ENCODE results near the gene CLHC1.
"Not testable (repeated sequence)": the region's sequence is repeated elsewhere in the genome, so short reads cannot be mapped to it uniquely, and the experiment has no call there.

Gene CLHC1

GRCh38 chr2:55137024-55137958 lies 94.8 kb downstream of the CLHC1 start:
- no peak for DNase-seq (ENCODE audit: extremely low read depth in 1 of 2, low read depth in 1 of 2)

DNA sequence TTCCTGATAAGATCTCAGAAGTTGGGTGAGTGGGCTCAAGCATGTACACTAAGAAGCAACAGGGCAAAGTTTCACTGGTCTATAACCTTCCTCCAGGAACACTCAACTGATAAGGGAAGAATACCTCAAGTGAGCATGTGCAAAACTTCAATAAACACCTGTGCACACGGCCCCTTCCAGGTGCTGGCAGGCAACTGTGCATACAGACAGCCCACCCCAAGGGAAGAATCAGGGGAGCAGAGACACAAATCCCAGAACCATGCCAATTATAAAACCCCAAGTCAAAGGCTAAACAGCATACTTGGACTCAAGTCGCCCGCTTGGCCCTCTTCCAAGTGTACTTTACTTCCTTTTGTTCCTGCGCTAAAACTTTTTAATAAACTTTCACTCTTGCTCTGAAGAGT lies 96.0 kb downstream of the CLHC1 start:
- DNase-seq (ENCODE audit: extremely low read depth in 1 of 2, low read depth in 1 of 2) = no peak

- no peak for DNase-seq (ENCODE audit: extremely low read depth in 1 of 2, low read depth in 1 of 2)
Measured at GRCh38 chr2:55135491-55135890, 96.6 kb downstream of the CLHC1 start.

GRCh38 chr2:55134316-55134706 lies 97.8 kb downstream of the CLHC1 start:
- DNase-seq (ENCODE audit: extremely low read depth in 1 of 2, low read depth in 1 of 2) = no peak

GRCh38 chr2:55133467-55134315 lies 98.4 kb downstream of the CLHC1 start:
- peak in 1 of 2 donors; percentile 10 for DNase-seq (ENCODE audit: extremely low read depth in 1 of 2, low read depth in 1 of 2)

DNA sequence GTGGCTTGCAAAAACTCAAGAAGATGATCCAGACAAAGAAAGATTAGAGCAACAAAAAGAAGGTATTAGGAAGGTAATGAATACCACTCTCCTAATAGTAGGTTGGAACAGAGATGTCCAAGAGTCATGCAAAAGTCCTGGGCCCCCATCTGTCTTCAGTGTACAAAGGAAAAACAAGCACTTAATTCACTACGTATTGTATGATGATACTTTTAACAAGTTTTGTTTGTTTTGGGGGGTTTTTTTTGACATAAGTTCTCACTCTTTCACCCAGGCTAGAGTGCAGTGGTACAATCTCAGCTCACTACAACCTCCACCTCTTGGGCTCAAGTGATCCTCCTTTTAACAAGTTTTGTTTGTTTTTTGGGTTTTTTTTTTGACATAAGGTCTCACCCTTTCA lies 101.2 kb downstream of the CLHC1 start:
- DNase-seq (ENCODE audit: extremely low read depth in 1 of 2, low read depth in 1 of 2) = no peak

DNA sequence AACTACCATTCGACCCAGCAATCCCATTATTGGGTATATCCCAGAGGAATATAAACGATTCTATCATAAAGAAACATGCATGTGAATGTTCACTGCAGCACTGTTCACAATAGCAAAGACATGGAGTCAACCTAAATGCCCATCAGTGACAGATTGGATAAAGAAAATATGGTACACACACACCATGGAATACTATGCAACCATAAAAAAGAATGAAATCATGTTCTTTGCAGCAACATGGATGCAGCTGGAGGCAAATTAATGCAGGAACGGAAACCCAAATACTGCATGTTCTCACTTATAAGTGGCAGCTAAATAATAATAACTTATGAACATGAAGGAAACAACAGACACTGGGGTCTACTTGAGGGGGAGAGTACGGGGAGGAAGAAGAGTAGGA lies 105.5 kb downstream of the CLHC1 start:
- DNase-seq (ENCODE audit: extremely low read depth in 1 of 2, low read depth in 1 of 2) = not testable (repeated sequence)
